Heart left ventricle (tissue), 13 donors: ENCODE measurements around the gene THOC7.

Source experiments
- POLR2A ChIP-seq, 2 donors: fragments of 450-650 bp; IDR thresholded peaks; one replicate each; pipeline ENCODE4 v1.6.1; 2017; ENCODE audit warnings: antibody characterized with exemption in 2 of 2, mild to moderate bottlenecking in 2 of 2, moderate library complexity in 2 of 2
- TF ChIP-seq, protein P1 (sequence below), 12 donors: fragments of 200-600 bp; sonication (generic) in 4 of 12; IDR thresholded peaks; one replicate each; pipeline versions ENCODE4 v1.5.0 to v1.8.0; 2018 to 2022; ENCODE audit warnings: antibody characterized with exemption in 12 of 12, mild to moderate bottlenecking in 5 of 12
- donor health status: ischemic (EF 13 %, LVEDD 7.1; RV severe dilation, severe dysfunction).
- donor health status: DM: no; HTN: yes; CAD: no.
- donor health status: DM: no; HTN: no; CAD: no.
- donor health status: ischemic (EF 25% LVEDD 6.9; RV normal size, moderate dysfunction).
- donor health status: ischemic (EF 25% LVEDD 5.7; RV mildly dilated, moderate dysfunction).
- donor health status: ischemic (EF 35%, LVEDD 5.7; RV mildly dilated, moderate dysfunction).
- donor health status: nonischemic (EF 11% LVEDD 7.7; RV severe dilation, severe dysfunction).
- donor health status: DM: yes; HTN: yes; CAD: no.
- donor health status: PGD.
- donor health status: ischemic (EF 29% LVEDD 5.4; RV normal size, mild dysfunction).
- donor health status: nonischemic (EF 23%, LVEDD 6.1; RV moderate dilation, normal function).

DNA sequence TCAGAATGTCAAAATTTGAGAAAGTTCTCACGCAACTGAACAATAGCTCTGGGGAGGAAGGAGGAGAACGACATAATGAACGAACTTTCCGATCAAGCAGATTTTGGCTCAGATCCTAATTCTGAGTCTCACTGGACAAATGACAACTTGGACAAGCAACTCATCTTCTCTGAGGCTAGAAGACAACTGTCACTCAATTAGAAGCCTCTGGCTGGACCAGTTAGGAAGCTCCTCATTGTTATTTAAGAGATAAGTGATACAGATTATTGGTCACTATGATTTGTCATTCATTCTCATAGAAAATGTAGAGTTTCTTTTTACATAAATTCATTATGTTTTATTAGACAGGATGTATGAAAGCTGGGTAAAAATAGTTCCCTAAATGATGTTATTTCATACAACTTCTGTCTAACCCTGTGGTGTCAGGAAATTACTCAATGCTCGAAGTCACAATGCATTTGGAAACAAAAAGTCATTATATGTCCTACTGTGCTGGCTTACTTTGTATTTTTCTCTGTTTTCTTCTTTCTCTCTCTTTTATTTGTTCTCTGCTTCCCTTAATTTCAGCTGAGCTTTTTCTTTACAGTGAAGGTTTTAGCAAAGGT lies 55.5 kb downstream of the THOC7 start:
- TF ChIP-seq, protein P1, sequence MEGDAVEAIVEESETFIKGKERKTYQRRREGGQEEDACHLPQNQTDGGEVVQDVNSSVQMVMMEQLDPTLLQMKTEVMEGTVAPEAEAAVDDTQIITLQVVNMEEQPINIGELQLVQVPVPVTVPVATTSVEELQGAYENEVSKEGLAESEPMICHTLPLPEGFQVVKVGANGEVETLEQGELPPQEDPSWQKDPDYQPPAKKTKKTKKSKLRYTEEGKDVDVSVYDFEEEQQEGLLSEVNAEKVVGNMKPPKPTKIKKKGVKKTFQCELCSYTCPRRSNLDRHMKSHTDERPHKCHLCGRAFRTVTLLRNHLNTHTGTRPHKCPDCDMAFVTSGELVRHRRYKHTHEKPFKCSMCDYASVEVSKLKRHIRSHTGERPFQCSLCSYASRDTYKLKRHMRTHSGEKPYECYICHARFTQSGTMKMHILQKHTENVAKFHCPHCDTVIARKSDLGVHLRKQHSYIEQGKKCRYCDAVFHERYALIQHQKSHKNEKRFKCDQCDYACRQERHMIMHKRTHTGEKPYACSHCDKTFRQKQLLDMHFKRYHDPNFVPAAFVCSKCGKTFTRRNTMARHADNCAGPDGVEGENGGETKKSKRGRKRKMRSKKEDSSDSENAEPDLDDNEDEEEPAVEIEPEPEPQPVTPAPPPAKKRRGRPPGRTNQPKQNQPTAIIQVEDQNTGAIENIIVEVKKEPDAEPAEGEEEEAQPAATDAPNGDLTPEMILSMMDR (IDR thresholded peaks at IDR 0.05): no peak
- no peak for TF ChIP-seq POLR2A (IDR thresholded peaks at IDR 0.05)
